HG02588 (cell line): ENCODE results near the gene ASTN2.
"Not testable (repeated sequence)": the region's sequence is repeated elsewhere in the genome, so short reads cannot be mapped to it uniquely, and the experiment has no call there.

Experiments used
- ATAC-seq: cut with Tn5 transposase; IDR thresholded peaks from one replicate; pipeline ENCODE4 v1.9.1; 2021; ENCODE audit warnings: mild to moderate bottlenecking, moderate library complexity; ENCODE audit not compliant: unreplicated experiment

Gene ASTN2

DNA sequence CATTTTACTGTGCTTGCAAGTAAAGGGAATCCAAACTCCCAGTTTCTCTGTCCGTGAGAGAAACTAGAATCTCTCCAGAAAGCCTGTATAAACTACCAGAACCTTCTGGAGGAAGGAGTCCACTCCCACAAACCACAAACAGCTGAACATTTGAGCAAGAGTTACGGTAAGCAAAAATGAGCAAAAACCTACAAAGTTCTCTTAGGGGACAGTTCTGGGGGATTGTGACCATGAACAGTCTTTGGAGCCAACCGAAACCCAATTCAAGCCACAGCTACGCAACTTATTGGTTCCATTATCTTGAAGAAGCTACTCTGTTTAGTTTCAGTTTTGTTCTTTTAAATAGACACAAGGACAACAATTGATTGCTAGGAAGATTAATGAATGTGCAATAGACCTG is 330.6 kb downstream of the ASTN2 start:
- ATAC-seq = no peak

DNA sequence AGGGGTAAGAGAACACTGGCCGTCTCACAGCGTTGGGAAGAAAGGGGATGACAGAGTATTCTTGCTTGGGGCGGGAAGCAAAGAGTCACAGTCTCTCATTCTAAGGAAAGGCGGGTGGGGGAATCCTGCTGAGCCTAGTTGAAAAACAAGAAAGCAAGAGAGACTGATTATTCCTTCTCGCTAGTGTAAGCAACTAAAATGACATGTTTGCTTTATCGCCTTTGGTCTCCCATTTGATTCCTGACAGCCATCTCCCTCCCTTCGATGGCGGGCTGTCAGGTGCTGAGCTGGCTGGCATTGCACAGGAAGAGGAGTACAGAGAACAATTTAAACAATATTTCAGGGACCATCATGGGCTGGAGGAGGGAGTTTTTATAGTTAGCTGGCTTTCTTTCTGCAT is 331.3 kb downstream of the ASTN2 start:
- no peak for ATAC-seq

DNA sequence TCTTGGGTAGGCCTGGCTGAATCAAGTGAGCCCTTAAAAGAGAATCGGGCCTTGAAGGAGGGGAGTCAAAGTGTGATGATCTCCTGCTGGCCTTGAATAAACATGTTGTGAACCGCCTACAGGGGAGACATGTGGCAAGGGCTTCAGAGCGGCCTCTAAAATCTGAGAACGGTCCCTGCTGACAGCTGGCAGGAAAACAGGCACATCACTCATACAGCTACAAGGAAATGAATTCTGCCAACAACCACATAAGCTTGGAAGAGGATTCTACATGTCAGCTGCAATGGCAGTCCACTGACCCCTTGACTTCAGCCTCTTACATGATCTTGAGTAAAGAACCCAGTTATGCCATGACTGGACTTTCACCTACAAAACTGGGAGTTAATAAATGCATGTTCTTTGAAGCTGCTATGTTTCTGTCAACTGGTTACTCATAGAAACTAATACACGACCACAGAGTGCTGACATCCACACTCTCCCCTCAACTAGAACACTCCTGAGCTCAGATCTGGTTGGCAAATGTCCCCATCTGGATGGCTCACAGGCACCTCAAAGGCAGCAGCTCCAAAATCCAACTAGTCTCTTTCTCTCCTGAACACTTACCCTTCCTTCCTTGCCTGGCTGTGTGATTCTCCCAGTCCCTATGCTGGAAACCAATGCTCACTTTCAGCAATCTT is 333.1 kb downstream of the ASTN2 start:
- no peak for ATAC-seq

DNA sequence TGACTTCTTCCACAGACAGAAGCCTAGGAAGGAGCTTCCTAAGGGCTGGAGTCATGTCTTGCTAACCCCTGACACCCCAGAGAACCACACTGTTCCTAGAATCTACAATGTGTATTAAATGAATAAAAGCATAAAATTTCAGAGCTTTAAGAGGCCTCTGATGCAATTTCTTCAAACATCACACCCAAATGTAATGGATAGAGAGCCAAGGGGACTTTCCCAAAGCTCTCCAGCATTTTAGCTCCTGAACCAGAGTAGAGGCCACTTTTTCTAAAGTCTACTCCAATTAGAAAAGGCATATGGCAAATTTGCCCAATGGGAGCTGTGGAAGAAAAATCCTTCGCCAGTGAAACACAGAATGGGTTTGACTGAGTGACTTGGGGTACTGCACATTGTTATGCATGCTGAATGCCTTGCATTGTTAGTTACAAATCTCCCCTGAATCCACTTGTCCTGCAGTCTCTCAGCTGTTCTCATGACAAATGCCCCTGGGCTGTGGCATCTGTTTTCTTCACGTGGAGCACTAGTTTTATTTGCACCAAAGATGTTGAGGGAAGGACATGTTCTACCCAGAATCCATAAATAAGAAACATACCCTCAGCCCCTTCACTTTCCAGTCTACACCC is 334.0 kb downstream of the ASTN2 start:
- no peak for ATAC-seq

DNA sequence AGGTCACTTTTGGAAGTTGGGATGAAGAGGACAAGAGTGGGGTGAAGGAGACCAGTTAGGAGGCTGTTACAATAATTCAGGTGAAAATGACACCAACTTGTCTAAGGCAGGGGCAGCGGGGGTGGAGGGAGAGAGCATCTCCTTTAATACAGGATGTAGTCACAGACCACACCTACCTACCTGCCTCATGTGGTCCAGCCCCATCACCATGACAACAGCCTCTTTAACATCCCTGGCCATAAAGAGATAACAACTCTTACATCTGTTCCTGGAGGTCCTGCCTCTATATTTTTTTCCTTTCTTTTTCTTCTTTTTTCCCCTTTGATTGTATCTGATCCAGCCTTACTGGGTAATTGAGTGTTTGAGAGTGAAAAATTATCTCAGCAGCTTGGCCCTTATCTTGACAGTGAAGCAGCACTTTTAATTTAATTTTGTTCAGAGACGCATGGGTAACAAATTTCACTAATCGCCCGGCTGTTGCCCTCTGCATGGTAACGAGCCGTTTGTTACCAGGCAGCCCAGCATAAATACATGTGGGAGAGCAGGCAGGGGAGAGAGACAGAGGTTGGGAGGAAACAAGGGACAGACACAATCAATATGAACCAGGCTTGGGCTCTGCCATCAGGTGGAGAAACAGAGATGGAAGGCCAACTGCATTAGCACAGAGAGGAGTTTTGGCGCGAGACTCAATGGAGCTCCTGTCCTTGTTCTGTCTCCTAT is 338.1 kb downstream of the ASTN2 start:
- ATAC-seq = no peak

DNA sequence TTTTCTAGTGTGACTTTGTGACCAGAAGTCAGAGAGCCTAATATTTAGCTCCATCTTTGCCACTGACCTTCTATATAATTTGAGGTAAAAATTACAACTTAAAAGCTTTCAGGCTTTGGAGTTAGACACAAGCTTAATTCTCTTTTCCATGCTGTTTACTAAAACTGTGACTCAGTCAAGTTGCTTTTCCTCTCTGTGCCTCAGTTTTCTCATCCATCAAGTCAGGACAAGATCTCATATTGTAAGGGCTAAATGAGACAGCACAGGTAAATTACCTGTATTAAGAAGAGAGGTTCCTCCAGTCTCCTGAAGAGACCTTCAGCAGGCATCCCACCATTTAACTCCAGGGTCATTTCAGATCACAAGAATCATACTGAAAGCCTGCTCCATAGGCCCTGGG is 339.2 kb downstream of the ASTN2 start:
- no peak for ATAC-seq

DNA sequence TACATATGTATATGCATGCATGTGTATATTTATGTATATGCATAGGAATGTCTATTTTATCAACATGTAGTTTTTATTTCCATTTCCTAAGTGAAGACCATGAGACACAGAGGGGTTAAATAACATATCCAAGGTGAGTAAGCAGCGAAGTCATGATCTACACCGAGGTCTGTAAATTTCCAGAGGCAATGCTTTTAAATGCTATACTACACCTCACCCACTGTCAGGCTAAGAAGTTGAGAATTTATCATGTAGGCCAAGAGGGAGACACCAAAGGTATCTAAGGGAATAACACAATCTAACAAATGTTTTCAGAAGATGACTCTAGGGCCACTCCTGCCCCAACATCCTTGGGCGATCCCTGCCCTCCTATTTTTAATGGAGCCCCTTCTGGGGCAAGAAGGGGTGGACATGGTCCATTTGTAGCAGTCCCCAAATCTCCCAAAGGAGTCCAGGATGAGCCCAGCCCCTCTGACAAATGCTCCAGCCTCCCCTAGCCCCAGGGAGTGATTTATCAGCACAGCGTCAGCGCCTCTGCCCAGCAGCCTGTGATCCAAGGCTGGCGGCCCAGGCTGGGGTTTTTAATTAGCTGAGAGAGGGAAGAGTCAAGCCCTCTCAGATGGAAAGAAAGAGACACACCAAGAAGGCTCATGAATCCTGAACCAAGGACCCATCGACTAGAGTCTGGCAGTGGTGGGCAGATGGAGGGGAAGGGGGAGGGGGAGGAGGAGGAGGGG is 339.9 kb downstream of the ASTN2 start:
- no peak for ATAC-seq

- no peak for ATAC-seq
Observed at GRCh38 chr9:117074342-117074662, 340.6 kb downstream of the ASTN2 start.

GRCh38 chr9:117073539-117074341 is 341.1 kb downstream of the ASTN2 start:
- ATAC-seq = no peak

DNA sequence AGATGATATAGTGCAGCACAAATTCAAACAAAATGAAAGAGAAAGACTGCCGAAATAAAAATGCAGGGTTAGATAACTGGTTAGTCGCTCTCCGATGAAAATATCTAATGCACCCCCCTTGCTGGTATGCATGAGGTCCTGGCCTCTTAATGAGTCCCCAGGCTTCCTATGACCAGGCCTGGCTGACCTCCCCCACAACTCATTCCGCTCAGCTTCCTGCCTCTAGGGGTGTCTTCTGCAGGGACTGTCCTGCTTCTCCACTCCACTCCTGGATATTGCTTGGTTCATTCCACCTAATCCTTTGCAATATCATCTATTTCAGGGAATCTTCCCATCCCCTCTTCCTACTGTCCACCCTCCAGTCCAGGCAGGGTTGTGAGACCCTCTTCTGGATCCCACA is 341.8 kb downstream of the ASTN2 start:
- ATAC-seq = no peak

DNA sequence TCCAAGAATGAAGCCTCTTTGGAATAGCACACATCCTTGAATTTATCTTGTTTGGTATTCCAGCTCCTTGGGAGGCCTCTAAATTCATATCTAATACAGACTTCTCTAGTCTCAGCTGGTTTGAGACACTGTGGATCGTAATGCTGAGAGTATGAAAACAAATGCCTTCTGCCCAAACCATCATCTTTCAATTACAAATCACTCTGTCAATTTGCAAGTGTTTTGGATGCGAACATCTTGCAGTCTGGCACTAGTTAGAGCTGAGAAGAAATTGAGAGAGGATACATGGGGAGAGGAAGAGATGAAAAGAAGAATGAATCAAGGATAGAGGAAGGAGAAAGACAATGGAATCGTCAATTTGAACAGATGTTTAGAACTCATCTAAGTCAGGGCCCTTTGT is 342.6 kb downstream of the ASTN2 start:
- ATAC-seq = no peak

DNA sequence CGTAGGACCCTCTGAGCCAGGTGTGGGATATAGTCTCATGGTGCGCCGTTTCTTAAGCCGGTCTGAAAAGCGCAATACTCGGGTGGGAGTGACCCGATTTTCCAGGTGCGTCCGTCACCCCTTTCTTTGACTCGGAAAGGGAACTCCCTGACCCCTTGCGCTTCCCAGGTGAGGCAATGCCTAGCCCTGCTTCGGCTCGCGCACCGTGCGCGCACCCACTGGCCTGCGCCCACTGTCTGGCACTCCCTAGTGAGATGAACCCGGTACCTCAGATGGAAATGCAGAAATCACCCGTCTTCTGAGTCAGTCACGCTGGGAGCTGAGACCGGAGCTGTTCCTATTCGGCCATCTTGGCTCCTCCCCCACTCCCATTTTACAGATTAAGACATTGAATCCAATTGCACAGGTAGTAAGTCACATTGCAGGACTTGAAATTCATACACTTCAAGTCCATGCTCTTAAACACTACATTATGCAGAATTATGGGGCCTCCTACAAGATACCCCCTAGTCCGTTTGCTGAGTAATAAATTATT is 343.1 kb downstream of the ASTN2 start:
- ATAC-seq = not testable (repeated sequence)

DNA sequence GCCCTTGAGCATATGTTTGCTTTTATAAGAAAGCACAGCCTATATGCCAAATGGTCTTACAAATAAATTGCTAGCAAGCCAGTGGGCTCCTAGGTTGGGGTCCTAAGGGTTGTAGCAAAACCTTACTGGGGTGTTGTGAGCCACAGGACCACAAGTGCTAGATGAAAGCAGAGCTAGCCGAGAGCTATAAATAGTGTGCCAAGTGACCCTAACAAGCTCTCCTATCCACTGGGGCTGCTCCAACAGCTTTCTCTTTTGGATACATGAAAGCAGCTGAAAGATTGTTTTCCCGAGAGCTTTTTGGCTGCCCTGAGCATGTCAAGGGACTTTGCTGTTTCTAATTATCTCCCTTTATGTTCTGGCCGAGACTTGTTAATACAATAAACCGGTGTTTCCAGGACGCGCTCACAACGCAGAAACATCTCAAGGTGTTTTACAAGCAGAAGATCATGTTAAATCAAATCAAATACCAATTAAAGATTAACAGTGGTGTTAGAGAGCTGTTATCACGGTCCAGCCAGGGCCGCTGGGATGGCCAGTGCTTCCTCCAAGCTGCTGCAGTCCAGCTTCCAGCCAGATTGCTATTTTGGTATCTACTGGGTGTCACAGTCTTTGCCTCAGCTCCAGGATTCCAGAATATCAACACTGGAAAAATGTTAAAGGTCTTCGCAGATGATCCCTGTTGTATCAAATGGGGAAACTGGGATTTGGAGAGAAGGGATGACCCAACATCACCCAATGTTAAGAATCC is 351.0 kb downstream of the ASTN2 start:
- ATAC-seq = no peak

GRCh38 chr9:117060963-117061362 is 353.9 kb downstream of the ASTN2 start:
- ATAC-seq = no peak

- ATAC-seq = no peak
Observed at GRCh38 chr9:117050007-117050406, 364.9 kb downstream of the ASTN2 start.

DNA sequence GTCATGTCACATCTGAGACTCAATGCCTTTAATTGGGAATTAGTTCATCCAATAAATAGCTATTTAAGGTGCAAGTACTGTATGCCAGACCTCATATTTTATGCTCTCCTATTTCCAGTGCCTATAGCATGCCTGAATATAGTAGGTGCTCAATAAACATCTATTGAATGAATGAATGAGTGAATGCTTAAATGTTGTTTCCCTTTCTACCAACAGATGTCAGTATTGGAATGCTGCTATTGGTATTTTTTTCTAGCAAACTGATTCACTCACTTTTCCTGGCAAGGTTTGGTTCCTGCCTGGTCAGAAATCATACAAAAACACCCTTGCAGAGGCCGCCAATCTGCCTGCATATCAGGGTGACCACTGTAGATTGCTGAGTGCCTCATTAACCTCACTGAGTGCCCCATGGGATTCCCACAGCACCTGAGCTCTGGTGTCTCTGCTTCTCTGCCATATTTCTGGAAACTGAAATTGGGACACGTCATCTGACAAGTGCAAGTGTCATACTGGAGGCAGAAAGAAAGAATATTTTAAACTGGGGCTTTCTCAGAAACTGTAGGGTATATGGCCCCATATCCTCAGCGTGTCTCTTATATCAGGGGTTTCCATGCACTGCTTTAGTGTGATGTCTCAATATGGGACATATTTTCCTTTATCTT is 368.1 kb downstream of the ASTN2 start:
- peak; percentile 74 for ATAC-seq

DNA sequence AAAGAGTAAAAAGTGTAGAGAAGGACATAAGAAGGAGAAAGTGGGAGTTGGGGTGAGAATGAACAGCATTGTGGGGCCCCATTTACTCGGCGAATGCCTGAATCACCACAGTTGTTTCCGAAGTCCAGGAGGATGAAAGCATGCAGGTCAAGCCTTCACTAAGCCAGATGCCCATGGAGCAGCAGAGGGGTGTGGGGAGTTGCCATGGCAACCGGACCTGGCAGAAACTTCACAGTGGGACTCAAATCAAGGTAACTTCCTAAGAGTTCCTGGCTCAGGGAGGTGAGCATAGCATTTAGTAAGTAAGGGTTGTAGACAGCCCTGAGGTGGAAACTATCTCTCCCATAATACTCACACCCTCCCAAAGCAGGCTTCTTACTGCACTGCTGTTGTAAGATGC is 370.6 kb downstream of the ASTN2 start:
- no peak for ATAC-seq

- no peak for ATAC-seq
Observed at GRCh38 chr9:117043159-117043558, 371.7 kb downstream of the ASTN2 start.

DNA sequence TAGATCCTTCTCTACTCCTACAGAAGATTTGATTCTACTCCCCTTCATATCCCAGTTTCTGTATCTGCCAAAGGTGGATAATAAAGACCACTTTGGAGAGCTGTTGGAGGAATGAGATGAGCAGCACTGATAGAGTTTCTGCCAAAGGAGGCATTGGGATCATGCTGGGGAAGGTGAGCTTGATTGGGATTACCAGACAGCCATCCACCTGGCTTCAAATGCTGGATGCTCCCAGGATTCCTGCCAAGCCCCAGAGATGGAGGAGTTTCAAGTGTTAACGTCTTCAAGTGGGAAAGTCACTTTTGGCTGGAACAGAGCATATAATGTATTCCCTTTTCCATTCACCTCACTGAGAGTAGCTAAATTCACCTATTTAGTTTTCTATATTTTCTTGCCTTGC is 379.3 kb downstream of the ASTN2 start:
- ATAC-seq = no peak
